MM.1S (cell line): ENCODE measurements around the gene GOT1.

Experiments used
- DNase-seq: peaks from one replicate; pipeline ENCODE4 v3.0.0-alpha.2; 2015
- H2AFZ ChIP-seq: fragments of 300-600 bp; sonication (generic); 2 replicates; pipeline ENCODE4 v1.6.0; 2016; ENCODE audit warnings: antibody characterized with exemption, low read length
- H3F3A ChIP-seq: fragments of 300-600 bp; sonication (generic); 2 replicates; pipeline ENCODE4 v1.6.1; 2016; ENCODE audit warnings: mild to moderate bottlenecking, antibody characterized with exemption, low read length, moderate library complexity, mixed read lengths; ENCODE audit not compliant: insufficient read depth
- H3K27ac ChIP-seq: fragments of 300-600 bp; sonication (generic); 2 replicates; pipeline ENCODE4 v1.5.1; 2016; ENCODE audit warnings: mild to moderate bottlenecking, low read length
- H3K27me3 ChIP-seq: fragments of 300-600 bp; sonication (generic); replicated peaks from 2 replicates; pipeline ENCODE4 v1.6.0; 2016; ENCODE audit warnings: low read length; ENCODE audit not compliant: insufficient read depth
- H3K36me3 ChIP-seq: fragments of 300-600 bp; sonication (generic); replicated peaks from 2 replicates; pipeline ENCODE4 v1.6.1; 2016; ENCODE audit warnings: mild to moderate bottlenecking, low read length, mixed read lengths; ENCODE audit not compliant: insufficient read depth
- H3K4me1 ChIP-seq: fragments of 300-600 bp; sonication (generic); 2 replicates; pipeline ENCODE4 v1.6.1; 2016; ENCODE audit warnings: low read length, mixed read lengths
- H3K4me2 ChIP-seq: fragments of 300-600 bp; sonication (generic); 2 replicates; pipeline ENCODE4 v1.6.0; 2016; ENCODE audit warnings: low read depth, low read length
- H3K4me3 ChIP-seq: fragments of 300-600 bp; sonication (generic); 2 replicates; pipeline ENCODE4 v1.5.1; 2016; ENCODE audit warnings: low read length, mixed read lengths
- H3K79me2 ChIP-seq: fragments of 300-600 bp; sonication (generic); 2 replicates; pipeline ENCODE4 v1.6.1; 2016; ENCODE audit warnings: mixed run types, low read length, mixed read lengths
- H3K9ac ChIP-seq: fragments of 300-600 bp; sonication (generic); 2 replicates; pipeline ENCODE4 v1.6.1; 2016; ENCODE audit warnings: low read length, mixed read lengths
- H3K9me2 ChIP-seq: fragments of 300-600 bp; sonication (generic); replicated peaks from 2 replicates; pipeline ENCODE4 v1.6.1; 2016; ENCODE audit warnings: mild to moderate bottlenecking, low read length, mixed read lengths; ENCODE audit not compliant: insufficient read depth
- H3K9me3 ChIP-seq: fragments of 300-600 bp; sonication (generic); replicated peaks from 2 replicates; pipeline ENCODE4 v1.6.1; 2016; ENCODE audit warnings: mild to moderate bottlenecking, low read length, mixed read lengths; ENCODE audit not compliant: insufficient read depth
- H4K20me1 ChIP-seq: fragments of 300-600 bp; sonication (generic); 2 replicates; pipeline ENCODE4 v1.6.1; 2016; ENCODE audit warnings: mild to moderate bottlenecking, low read length, moderate library complexity, mixed read lengths; ENCODE audit not compliant: insufficient read depth
- EZH2 ChIP-seq: fragments of 300-600 bp; sonication (generic); optimal IDR thresholded peaks from 2 replicates; pipeline ENCODE3; 2017; ENCODE audit warnings: low read depth, mild to moderate bottlenecking, antibody characterized with exemption, low read length, mixed read lengths
- EZH2phosphoT487 ChIP-seq: fragments of 300-600 bp; sonication (generic); IDR thresholded peaks from 2 replicates; pipeline ENCODE4 v1.6.1; 2018; ENCODE audit warnings: antibody characterized with exemption, low read length
- TF ChIP-seq, protein P1 (sequence below): fragments of 300-600 bp; sonication (generic); IDR thresholded peaks from 2 replicates; pipeline ENCODE4 v1.5.1; 2016; ENCODE audit warnings: antibody characterized with exemption, low read length, mixed read lengths

Gene GOT1

DNA sequence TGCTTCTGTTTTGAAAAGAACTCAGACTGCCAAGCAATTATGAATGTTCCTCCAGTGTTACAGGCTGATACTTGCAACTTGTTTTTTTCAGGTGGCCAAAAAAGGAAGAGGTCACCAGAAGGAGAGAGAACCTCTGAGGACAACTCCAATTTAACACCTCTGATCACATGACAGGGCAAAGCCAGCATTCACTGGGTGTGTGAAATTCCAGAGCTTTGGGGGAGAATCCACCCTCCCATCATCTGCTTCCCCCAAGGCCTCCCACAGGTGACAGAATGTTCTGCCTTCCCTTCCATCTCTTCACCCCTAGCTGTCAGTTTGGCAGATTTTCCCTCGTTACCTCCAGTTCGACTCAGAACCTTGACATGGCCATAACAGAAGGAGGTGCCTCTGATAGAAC, 39.1 kb downstream of the GOT1 start:
- H3K27ac ChIP-seq: no peak overlapping the region
- peaks cover 21% of the 10 kb centered on the region for H3K4me1 ChIP-seq

DNA sequence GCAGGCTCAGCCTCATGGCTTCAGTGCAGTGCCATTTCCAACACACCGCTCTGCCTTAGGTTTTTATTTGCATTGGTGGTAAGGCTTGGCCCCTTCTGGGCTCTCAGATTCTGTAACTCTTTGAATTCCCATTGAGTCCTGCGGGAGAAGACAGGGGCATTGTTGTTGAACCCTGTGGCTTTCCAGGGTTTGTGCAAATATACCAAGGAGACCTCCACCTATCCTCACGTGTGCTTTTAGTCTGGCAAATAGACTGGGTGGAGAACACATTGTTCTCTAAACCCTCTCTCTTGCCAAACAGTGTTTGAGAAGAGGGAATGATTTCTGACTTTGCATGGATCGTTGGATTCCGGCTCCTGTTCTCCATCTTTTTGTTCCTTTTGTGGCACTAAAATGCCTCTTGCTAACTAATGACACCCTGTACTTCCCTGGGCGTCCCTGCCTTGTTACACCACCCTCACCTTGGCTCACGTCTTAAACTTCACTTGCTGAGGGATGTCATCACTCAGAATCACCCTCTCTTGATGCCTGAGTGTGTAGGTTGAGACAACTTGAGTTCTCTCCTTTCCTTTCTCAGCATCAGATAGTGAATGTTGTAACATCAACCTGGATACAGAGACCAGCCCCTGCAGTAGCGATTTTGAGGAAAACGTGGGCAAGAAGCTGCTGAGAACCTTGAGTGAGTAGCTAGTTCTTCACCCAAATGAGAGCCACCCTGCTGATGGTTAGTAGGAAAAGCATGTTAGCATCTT, 40.5 kb downstream of the GOT1 start:
- Histone ChIP-seq H3K27ac (no peak overlapping the region), H3K79me2 (no peaks in the 10 kb centered on the region), H3F3A (peaks cover 4% of the 10 kb centered on the region; the same call in 1 of the 2 replicates), H3K27me3 (no peaks in the 10 kb centered on the region), H2AFZ (no peak overlapping the region), H3K4me2 (no peak overlapping the region), H3K9me2 (no peaks in the 10 kb centered on the region), H3K36me3 (no peaks in the 10 kb centered on the region), H3K4me1 (peaks cover 35% of the 10 kb centered on the region), H3K4me3 (no peak overlapping the region), H4K20me1 (no peaks in the 10 kb centered on the region), H3K9me3 (no peaks in the 10 kb centered on the region), H3K9ac (no peak overlapping the region)
- TF ChIP-seq EZH2 (no peak), EZH2phosphoT487 (no peak)
- TF ChIP-seq, protein P1, sequence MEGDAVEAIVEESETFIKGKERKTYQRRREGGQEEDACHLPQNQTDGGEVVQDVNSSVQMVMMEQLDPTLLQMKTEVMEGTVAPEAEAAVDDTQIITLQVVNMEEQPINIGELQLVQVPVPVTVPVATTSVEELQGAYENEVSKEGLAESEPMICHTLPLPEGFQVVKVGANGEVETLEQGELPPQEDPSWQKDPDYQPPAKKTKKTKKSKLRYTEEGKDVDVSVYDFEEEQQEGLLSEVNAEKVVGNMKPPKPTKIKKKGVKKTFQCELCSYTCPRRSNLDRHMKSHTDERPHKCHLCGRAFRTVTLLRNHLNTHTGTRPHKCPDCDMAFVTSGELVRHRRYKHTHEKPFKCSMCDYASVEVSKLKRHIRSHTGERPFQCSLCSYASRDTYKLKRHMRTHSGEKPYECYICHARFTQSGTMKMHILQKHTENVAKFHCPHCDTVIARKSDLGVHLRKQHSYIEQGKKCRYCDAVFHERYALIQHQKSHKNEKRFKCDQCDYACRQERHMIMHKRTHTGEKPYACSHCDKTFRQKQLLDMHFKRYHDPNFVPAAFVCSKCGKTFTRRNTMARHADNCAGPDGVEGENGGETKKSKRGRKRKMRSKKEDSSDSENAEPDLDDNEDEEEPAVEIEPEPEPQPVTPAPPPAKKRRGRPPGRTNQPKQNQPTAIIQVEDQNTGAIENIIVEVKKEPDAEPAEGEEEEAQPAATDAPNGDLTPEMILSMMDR: no peak
- DNase-seq: no peak

More for the DNA sequence above, 39.1 kb downstream of the GOT1 start:
- no peaks in the 10 kb centered on the region for H3K79me2 ChIP-seq
- H3K36me3 ChIP-seq: no peaks in the 10 kb centered on the region
- TF ChIP-seq, protein P1: no peak
- TF ChIP-seq EZH2phosphoT487 (no peak), EZH2 (no peak)
- H3F3A ChIP-seq: no peaks in the 10 kb centered on the region; the same call in 1 of the 2 replicates
- H3K9me3 ChIP-seq: no peaks in the 10 kb centered on the region
- no peaks in the 10 kb centered on the region for H3K27me3 ChIP-seq
- H3K4me3 ChIP-seq: no peak overlapping the region
- no peak overlapping the region for H3K4me2 ChIP-seq
- no peak overlapping the region for H2AFZ ChIP-seq
- no peak overlapping the region for H3K9ac ChIP-seq
- DNase-seq: no peak
- no peaks in the 10 kb centered on the region for H3K9me2 ChIP-seq
- H4K20me1 ChIP-seq: no peaks in the 10 kb centered on the region

DNA sequence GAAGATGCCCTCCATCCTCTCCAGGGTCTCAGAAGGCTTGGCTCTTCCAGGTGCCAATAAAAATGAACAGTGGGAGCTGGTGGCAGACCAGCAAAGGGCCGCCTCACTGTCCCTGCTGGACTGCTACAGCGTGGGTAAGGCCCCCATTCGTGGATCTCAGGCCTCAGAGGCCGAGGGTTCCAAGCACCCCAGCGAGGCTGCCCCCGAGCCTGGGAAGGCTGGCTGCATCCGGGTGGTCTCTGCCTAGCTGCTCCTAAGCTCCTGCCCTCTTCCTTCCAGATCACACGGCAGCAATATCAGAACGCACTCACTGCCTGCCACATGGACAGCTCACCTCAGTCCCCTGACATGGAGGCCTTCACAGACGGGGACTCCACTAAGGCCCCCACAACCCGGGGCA, 42.9 kb downstream of the GOT1 start:
- H3K27ac ChIP-seq: no peak overlapping the region
- H3K4me1 ChIP-seq: peaks cover 32% of the 10 kb centered on the region
- H2AFZ ChIP-seq: no peak overlapping the region
- H3F3A ChIP-seq: peaks cover 4% of the 10 kb centered on the region; the same call in 1 of the 2 replicates
- no peaks in the 10 kb centered on the region for H3K9me2 ChIP-seq
- TF ChIP-seq EZH2: no peak
- TF ChIP-seq EZH2phosphoT487: no peak
- TF ChIP-seq, protein P1: no peak
- H3K36me3 ChIP-seq: no peaks in the 10 kb centered on the region
- H3K9me3 ChIP-seq: no peaks in the 10 kb centered on the region
- no peaks in the 10 kb centered on the region for H3K27me3 ChIP-seq
- H4K20me1 ChIP-seq: no peaks in the 10 kb centered on the region
- no peak overlapping the region for H3K4me3 ChIP-seq
- no peak for DNase-seq
- H3K79me2 ChIP-seq: no peaks in the 10 kb centered on the region
- H3K9ac ChIP-seq: no peak overlapping the region
- H3K4me2 ChIP-seq: no peak overlapping the region
